Measurements from ENCODE around the gene WDTC1.

The WDTC1 gene

GRCh38 chr1:27349784-27350662 is 115.6 kb downstream of the WDTC1 start:
- no peak overlapping the region for H3K4me3 ChIP-seq (ENCODE audit: low read length)
- no peak overlapping the region for H2AFZ ChIP-seq (ENCODE audit: low read depth, low read length)

GRCh38 chr1:27350663-27351540 is 116.5 kb downstream of the WDTC1 start:
- H3K27ac ChIP-seq (ENCODE audit: low read length), result no peak overlapping the region
- H3K4me1 ChIP-seq (ENCODE audit: low read length), result no peaks in the 10 kb centered on the region
- no peak for TF ChIP-seq EZH2phosphoT487 (IDR thresholded peaks at IDR 0.05; ENCODE audit: low read depth)
- no peak for TF ChIP-seq CTCF (IDR thresholded peaks at IDR 0.05; ENCODE audit: low read depth, low read length)
- no peak overlapping the region for H3K9ac ChIP-seq (ENCODE audit: low read length)
- no peak overlapping the region for H3K4me2 ChIP-seq (ENCODE audit: low read length)
- no peak overlapping the region for H2AFZ ChIP-seq (ENCODE audit: low read depth, low read length)
- no peaks in the 10 kb centered on the region for H3K79me2 ChIP-seq (ENCODE audit: low read length)
- no peaks in the 10 kb centered on the region for H3K9me3 ChIP-seq (ENCODE audit: insufficient read depth, low read length)
- no peaks in the 10 kb centered on the region for H4K20me1 ChIP-seq (ENCODE audit: insufficient read depth, low read length)
- no peaks in the 10 kb centered on the region for H3K36me3 ChIP-seq (replicated peaks; ENCODE audit: low read depth, low read length)
- H3K4me3 ChIP-seq (ENCODE audit: low read length), result no peak overlapping the region
- no peaks in the 10 kb centered on the region for H3K27me3 ChIP-seq (ENCODE audit: low read depth, low read length)

More at GRCh38 chr1:27349784-27350662, 115.6 kb downstream of the WDTC1 start:
- H3K4me1 ChIP-seq (ENCODE audit: low read length), result no peaks in the 10 kb centered on the region
- H3K9me3 ChIP-seq (ENCODE audit: insufficient read depth, low read length), result no peaks in the 10 kb centered on the region
- no peaks in the 10 kb centered on the region for H3K36me3 ChIP-seq (replicated peaks; ENCODE audit: low read depth, low read length)
- H3K27ac ChIP-seq (ENCODE audit: low read length), result no peak overlapping the region
- H3K27me3 ChIP-seq (ENCODE audit: low read depth, low read length), result no peaks in the 10 kb centered on the region
- no peak overlapping the region for H3K9ac ChIP-seq (ENCODE audit: low read length)
- no peaks in the 10 kb centered on the region for H3K79me2 ChIP-seq (ENCODE audit: low read length)
- H4K20me1 ChIP-seq (ENCODE audit: insufficient read depth, low read length), result no peaks in the 10 kb centered on the region
- no peak for TF ChIP-seq CTCF (IDR thresholded peaks at IDR 0.05; ENCODE audit: low read depth, low read length)
- TF ChIP-seq EZH2phosphoT487 (IDR thresholded peaks at IDR 0.05; ENCODE audit: low read depth), result no peak
- no peak overlapping the region for H3K4me2 ChIP-seq (ENCODE audit: low read length)

- no peak overlapping the region for H3K9ac ChIP-seq (ENCODE audit: low read length)
These were observed 117.2 kb downstream of the WDTC1 start for GRCh38 chr1:27351541-27352107.

More at GRCh38 chr1:27351541-27352107, 117.2 kb downstream of the WDTC1 start:
- no peak overlapping the region for H3K4me3 ChIP-seq (ENCODE audit: low read length)
- no peak overlapping the region for H3K4me2 ChIP-seq (ENCODE audit: low read length)
- TF ChIP-seq EZH2phosphoT487 (IDR thresholded peaks at IDR 0.05; ENCODE audit: low read depth), result no peak
- no peak for TF ChIP-seq CTCF (IDR thresholded peaks at IDR 0.05; ENCODE audit: low read depth, low read length)
- no peaks in the 10 kb centered on the region for H3K27me3 ChIP-seq (ENCODE audit: low read depth, low read length)
- no peaks in the 10 kb centered on the region for H4K20me1 ChIP-seq (ENCODE audit: insufficient read depth, low read length)
- no peaks in the 10 kb centered on the region for H3K79me2 ChIP-seq (ENCODE audit: low read length)
- H2AFZ ChIP-seq (ENCODE audit: low read depth, low read length), result no peak overlapping the region
- no peaks in the 10 kb centered on the region for H3K36me3 ChIP-seq (replicated peaks; ENCODE audit: low read depth, low read length)
- H3K27ac ChIP-seq (ENCODE audit: low read length), result no peak overlapping the region
- peaks cover 5% of the 10 kb centered on the region for H3K4me1 ChIP-seq (ENCODE audit: low read length)
- H3K9me3 ChIP-seq (ENCODE audit: insufficient read depth, low read length), result no peaks in the 10 kb centered on the region

All from OCI-LY3 (cell line).